Fibroblast of mammary gland (primary cell): ENCODE data around the gene KRTAP5-5.

Experiments
- DNase-seq: peaks from one replicate; pipeline ENCODE4 v3.0.0-alpha.2; 2010; ENCODE audit warnings: low read depth
- H3K4me3 ChIP-seq: 2 replicates; pipeline ENCODE4 v1.5.1; 2011; ENCODE audit warnings: low read depth, mild to moderate bottlenecking, low read length, moderate library complexity; ENCODE audit not compliant: control insufficient read depth
- CTCF ChIP-seq: conservative IDR thresholded peaks from 2 replicates; pipeline ENCODE4 v1.5.1; 2011; ENCODE audit warnings: low read depth, low read length, inconsistent platforms; ENCODE audit not compliant: control insufficient read depth, insufficient read depth

Gene KRTAP5-5

GRCh38 chr11:1630271-1630670 is 696 bp downstream of the KRTAP5-5 start:
- TF ChIP-seq CTCF, result no peak
- no peak overlapping the region for H3K4me3 ChIP-seq
- DNase-seq, result no peak

DNA sequence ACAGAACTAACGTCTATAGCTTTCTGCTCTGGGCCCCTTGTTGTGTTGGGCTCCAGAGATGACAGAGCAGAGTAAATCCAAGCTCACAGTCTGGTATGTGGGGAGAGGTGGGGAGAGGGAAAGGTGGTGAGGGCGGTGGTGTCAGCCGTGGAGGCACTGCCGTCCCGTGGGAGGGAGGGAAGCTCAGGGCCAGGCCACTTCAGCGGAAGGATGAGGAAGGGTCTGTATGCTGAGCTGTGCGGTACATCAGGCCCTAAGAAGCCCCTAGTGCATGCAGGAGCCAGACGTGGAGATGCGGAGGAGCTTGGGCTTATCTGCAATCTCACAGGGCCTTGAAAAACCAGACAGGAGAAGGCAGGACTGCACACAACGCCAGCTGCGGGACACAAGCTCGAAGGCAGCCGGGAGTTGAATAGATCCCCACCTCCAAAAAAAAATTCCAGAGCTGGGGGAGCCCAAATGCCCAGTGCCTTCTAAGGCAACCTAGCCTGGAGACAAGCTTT is 1.5 kb downstream of the KRTAP5-5 start:
- TF ChIP-seq CTCF, result no peak
- H3K4me3 ChIP-seq, result no peak overlapping the region
- no peak for DNase-seq

GRCh38 chr11:1632053-1632714 is 2.6 kb downstream of the KRTAP5-5 start:
- H3K4me3 ChIP-seq, result no peak overlapping the region
- DNase-seq, result no peak
- TF ChIP-seq CTCF, result no peak

- no peak for TF ChIP-seq CTCF
These were observed 4.3 kb downstream of the KRTAP5-5 start for GRCh38 chr11:1633864-1634263.

DNA sequence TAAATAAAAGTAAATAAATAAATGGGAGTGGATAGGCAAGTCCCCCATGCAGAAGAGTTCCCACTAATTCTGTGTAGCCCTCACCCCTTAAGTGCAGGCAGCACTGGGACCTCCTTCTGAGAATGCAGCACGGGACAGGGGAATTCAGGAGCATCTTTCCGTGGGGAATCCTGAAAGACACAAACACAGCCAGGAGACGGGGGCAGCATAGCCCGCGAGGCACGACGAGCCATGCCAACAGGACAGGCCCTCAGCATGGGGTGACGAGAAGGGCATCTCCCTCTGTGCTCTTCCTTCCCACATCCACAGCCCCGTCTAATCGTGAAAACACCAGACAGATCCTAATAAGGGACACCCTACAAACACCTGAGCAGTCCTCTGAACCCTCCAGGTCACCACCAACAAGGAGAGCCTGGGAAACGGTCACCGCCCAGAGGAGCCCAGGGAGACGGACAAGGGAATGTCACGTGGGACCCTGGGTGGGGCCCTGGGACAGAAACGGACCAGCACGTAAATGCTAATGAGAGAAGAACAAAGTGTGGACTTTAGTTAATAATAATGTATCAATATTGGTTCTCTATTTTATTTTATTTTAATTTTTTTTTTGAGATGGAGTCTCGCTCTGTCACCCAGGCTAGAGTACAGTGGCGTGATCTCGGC is 6.8 kb downstream of the KRTAP5-5 start:
- no peak for TF ChIP-seq CTCF
- no peak for DNase-seq

More at GRCh38 chr11:1633864-1634263, 4.3 kb downstream of the KRTAP5-5 start:
- DNase-seq, result no peak
- H3K4me3 ChIP-seq, result no peak overlapping the region

DNA sequence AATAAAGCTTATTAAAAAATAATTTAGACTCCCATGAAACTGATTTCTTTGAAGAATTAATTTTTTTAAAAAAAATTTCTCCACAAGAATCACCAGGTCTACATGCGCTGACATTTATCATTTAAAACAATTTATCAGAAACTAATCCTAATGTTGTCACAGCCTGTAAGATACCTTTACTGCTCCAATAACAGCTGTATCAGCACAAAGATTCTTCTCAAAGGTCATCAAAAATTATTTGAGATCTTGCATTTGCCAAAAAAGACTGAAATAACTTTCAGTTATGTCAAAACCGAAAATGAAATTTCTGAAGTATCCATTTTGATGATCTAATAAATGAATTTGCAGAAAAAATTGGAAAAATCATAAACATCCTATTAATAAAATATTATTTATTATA is 8.1 kb downstream of the KRTAP5-5 start:
- DNase-seq, result no peak
- TF ChIP-seq CTCF, result no peak
- no peak overlapping the region for H3K4me3 ChIP-seq

More for the DNA sequence above, 6.8 kb downstream of the KRTAP5-5 start:
- H3K4me3 ChIP-seq, result no peak overlapping the region
